ENCODE measurements around the gene HLCS. TPM values are rescaled to one million over a fixed set of nuclear protein-coding genes. Genes with fewer than 3 reads are reported as not detected.

HLCS gene
- total and polyA plus RNA-seq, 10 of the 15 experiments (the other 5 are each of a cell fraction or from before 2014, with no cell fraction given) = 1.5 to 12.7 (median 9.6) TPM

- DNase-seq (ENCODE audit: low read depth, low spot score) = no peak
- Histone ChIP-seq H3K4me2 (ENCODE audit: control insufficient read depth, insufficient read depth) (no peak overlapping the region), H3K4me3 (no peak overlapping the region), H3K27ac (ENCODE audit: control insufficient read depth, insufficient read depth) (no peak overlapping the region), H3K36me3 (ENCODE audit: control insufficient read depth in 2 of 2, insufficient read depth in 2 of 2, low read length in 1 of 2) (no peaks in the 10 kb centered on the region), H3K4me1 (ENCODE audit: control insufficient read depth, insufficient read depth, low read length) (peaks cover 7% of the 10 kb centered on the region; the same call in 1 of the 2 replicates), H4K20me1 (ENCODE audit: control insufficient read depth, insufficient read depth) (no peaks in the 10 kb centered on the region), H3K27me3 (replicated peaks in 1 of 2; ENCODE audit: control insufficient read depth in 2 of 2, insufficient read depth in 2 of 2, low read length in 1 of 2) (no peaks in the 10 kb centered on the region), H3K79me2 (ENCODE audit: control insufficient read depth, insufficient read depth, low read length) (no peaks in the 10 kb centered on the region), H2AFZ (ENCODE audit: control insufficient read depth, low read depth, low read length) (no peak overlapping the region), H3K9ac (ENCODE audit: control insufficient read depth, insufficient read depth, low read length) (no peak overlapping the region), H3K9me3 (replicated peaks; ENCODE audit: control insufficient read depth, insufficient read depth, low read length) (no peaks in the 10 kb centered on the region)
- in situ Hi-C loops (cut with MboI) = no loop called here
- POLR2A ChIA-PET = no interaction called here
- TF ChIP-seq EZH2 (IDR thresholded peaks at IDR 0.05; ENCODE audit: borderline replicate concordance, control insufficient read depth, low read depth, low read length) = no peak
- no peak for TF ChIP-seq POLR2AphosphoS2 (IDR thresholded peaks at IDR 0.05; ENCODE audit: low read depth, low read length)
- no peak for TF ChIP-seq ZBED1 (IDR thresholded peaks at IDR 0.05; ENCODE audit: borderline replicate concordance)
- TF ChIP-seq CBFB (IDR thresholded peaks at IDR 0.05; ENCODE audit: low read depth) = no peak
- no peak for TF ChIP-seq BCLAF1 (IDR thresholded peaks at IDR 0.05)
- TF ChIP-seq USF1 (IDR thresholded peaks at IDR 0.05; ENCODE audit: borderline replicate concordance, extremely low read length, insufficient read depth, low read depth, low read length) = no peak
- TF ChIP-seq ZNF274 (IDR thresholded peaks at IDR 0.05; ENCODE audit: insufficient read depth, insufficient read length) = no peak
- no peak for TF ChIP-seq E2F8 (IDR thresholded peaks at IDR 0.05; ENCODE audit: low read depth, partially characterized antibody)
- no peak for TF ChIP-seq NR2F1 (conservative IDR thresholded peaks at IDR 0.05)
- no peak for TF ChIP-seq HSF1 (IDR thresholded peaks at IDR 0.05; ENCODE audit: low read depth, low read length)
- TF ChIP-seq SMAD1 (IDR thresholded peaks at IDR 0.05; ENCODE audit: low read depth, partially characterized antibody) = no peak
- TF ChIP-seq IRF4 (IDR thresholded peaks at IDR 0.05; ENCODE audit: low read depth, low read length) = no peak
- no TSS peak for BruUV-seq (replicated peaks)
- CTCF ChIA-PET = interaction anchor here (0.5 to 0.7 kb wide), 3 partner anchors 13 to 319 kb away, joined by 3 read pairs; no protein-coding TSS in a partner anchor
- peak; percentile 7 for FAIRE-seq
- SMC1A ChIA-PET (ENCODE audit: uncharacterized antibody, unreplicated experiment) = interaction anchor here (0.6 kb wide), 1 partner anchor 144 kb away, joined by 4 read pairs; no protein-coding TSS in a partner anchor
- intact Hi-C loops (cut with micrococcal nuclease; ENCODE audit: unreplicated experiment) = no loop called here
- WGBS (ENCODE audit: insufficient coverage, insufficient replicate concordance, low lambda C conversion rate, missing lambda C conversion rate) = 75% methylated on average over 4 of the region's 4 CpGs
- no peak for ATAC-seq
- RAD21 ChIA-PET (ENCODE audit: unreplicated experiment) = no interaction called here
These were observed 99.1 kb downstream of the HLCS start for GRCh38 chr21:36867291-36867905.

Measured in GM12878 (cell line).